ENCODE results near the gene SNRPF.

GRCh38 chr12:95859344-95859816 lies 628 bp downstream of the SNRPF start:
- TF ChIP-seq, protein P1, sequence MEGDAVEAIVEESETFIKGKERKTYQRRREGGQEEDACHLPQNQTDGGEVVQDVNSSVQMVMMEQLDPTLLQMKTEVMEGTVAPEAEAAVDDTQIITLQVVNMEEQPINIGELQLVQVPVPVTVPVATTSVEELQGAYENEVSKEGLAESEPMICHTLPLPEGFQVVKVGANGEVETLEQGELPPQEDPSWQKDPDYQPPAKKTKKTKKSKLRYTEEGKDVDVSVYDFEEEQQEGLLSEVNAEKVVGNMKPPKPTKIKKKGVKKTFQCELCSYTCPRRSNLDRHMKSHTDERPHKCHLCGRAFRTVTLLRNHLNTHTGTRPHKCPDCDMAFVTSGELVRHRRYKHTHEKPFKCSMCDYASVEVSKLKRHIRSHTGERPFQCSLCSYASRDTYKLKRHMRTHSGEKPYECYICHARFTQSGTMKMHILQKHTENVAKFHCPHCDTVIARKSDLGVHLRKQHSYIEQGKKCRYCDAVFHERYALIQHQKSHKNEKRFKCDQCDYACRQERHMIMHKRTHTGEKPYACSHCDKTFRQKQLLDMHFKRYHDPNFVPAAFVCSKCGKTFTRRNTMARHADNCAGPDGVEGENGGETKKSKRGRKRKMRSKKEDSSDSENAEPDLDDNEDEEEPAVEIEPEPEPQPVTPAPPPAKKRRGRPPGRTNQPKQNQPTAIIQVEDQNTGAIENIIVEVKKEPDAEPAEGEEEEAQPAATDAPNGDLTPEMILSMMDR (conservative IDR thresholded peaks at IDR 0.05), result no peak
- no peak for TF ChIP-seq ZFX (IDR thresholded peaks at IDR 0.05)

All from C4-2B (cell line).